ENCODE measurements around the gene ADGRG4. TPM values are rescaled to one million over a fixed set of nuclear protein-coding genes. Genes with fewer than 3 reads are reported as not detected.

Gene ADGRG4
- total RNA-seq, 1 donor from 2014 or later, result 1.0 TPM

DNA sequence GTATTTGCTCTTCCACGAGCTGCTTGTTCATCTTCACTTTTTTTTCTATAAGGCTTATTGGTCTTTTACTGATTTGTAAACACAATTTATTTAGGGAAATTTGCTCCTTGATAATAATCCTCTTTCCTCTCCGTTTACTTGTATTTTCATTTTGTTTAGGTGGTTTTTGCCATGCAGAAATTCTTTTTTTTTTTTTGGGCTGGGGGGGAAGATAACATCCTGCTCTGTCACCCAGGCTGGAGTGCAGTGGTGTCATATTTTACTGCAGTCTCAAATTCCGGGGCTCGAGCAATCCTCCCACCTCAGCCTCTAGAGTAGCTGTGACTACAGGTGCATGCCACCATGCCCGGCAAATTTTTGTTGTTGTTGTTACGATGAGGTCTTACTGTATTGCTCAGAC lies 155.4 kb downstream of the ADGRG4 start:
- no peak for DNase-seq (ENCODE audit: low spot score)

DNA sequence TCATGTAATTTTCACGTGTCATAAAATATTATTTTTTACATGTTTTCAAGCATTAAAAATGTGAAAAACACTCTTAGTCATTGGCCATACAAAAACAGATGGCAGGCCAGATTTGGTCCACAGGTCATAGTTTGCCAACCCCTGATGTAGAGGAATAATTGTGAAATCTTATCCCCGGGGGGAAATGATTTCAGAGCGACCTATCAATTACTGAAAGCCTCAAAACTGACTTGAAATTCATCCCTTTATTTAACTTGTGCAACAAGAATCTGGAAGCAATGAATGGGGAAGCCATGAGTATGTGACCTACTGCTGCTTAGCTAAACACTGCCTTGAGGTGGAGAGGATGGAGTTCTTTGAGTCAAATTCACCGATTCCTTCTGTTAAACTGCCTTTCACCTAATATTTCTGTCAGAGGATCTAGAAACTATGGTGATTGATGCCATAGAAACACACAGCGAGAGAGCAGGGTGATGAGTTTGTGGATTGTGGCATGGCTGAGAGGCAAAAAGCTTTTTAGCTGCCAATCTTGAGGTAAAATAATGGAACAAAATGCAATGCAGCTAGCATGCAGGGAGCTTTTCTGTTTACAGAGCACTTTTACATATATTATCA lies 156.6 kb downstream of the ADGRG4 start:
- DNase-seq (ENCODE audit: low spot score), result no peak

DNA sequence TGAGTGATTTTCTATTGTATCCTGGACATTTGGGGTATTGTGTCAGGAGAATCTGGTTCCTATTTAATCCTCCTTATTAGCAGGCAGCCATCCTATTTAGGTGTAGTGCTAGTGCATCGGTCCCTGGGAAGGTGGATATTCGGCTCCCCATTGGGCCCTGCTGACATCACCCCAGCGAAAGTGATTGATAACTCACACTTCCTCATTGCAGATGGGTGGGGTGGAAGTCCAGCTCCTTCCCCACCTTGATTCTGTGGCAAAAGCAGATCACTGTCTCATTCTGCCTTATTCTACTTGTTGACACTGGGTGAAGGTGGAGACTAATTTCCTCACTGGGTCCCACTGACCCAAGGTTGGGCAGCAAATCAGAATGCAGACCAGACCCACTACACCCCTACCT lies 163.8 kb downstream of the ADGRG4 start:
- DNase-seq (ENCODE audit: low spot score), result no peak

Other genes with a start within 250 kb of the ADGRG4 start
- 248 TPM for gene FHL1, start 153.4 kb upstream of the ADGRG4 start, total RNA-seq
- 13.9 TPM for gene MAP7D3, start 49.6 kb upstream of the ADGRG4 start, total RNA-seq
- gene BRS3, start 187.0 kb downstream of the ADGRG4 start, total RNA-seq, result 0.18 TPM
- gene HTATSF1, start 196.6 kb downstream of the ADGRG4 start, total RNA-seq, result 47.1 TPM
- gene VGLL1, start 231.3 kb downstream of the ADGRG4 start, total RNA-seq, result 85.6 TPM